HEK293T (cell line): ENCODE results near the gene GLI1.
"Not testable (repeated sequence)": the region's sequence is repeated elsewhere in the genome, so short reads cannot be mapped to it uniquely, and the experiment has no call there.

Experiments used
- CTCF ChIA-PET: fragments of 350-600 bp; formaldehyde crosslinking; extraction: SDS; loops from one replicate; lab custom pipeline; 2021; ENCODE audit warnings: antibody characterized with exemption, inconsistent platforms; lab: Yijun Ruan, JAX
- POLR2A ChIA-PET: fragments of 350-600 bp; formaldehyde crosslinking; extraction: SDS; loops from one replicate; lab custom pipeline; 2020; ENCODE audit warnings: antibody characterized with exemption, inconsistent platforms; lab: Yijun Ruan, JAX
- DNase-seq: peaks from one replicate; pipeline ENCODE4 v3.0.0; 2012; ENCODE audit warnings: mixed read lengths; ENCODE audit errors: extremely low spot score
- ARNT ChIP-seq: fragments of 450-650 bp; IDR thresholded peaks from 2 replicates; pipeline ENCODE4 v1.6.1; 2017; ENCODE audit warnings: mild to moderate bottlenecking
- BHLHE40 ChIP-seq: fragments of 450-650 bp; IDR thresholded peaks from 2 replicates; pipeline ENCODE4 v1.6.1; 2016; ENCODE audit warnings: mild to moderate bottlenecking, moderate library complexity, borderline replicate concordance
- CTBP1 ChIP-seq: fragments of 450-650 bp; IDR thresholded peaks from 2 replicates; pipeline ENCODE4 v1.6.1; 2016; ENCODE audit warnings: borderline replicate concordance
- ELF4 ChIP-seq: fragments of 450-650 bp; IDR thresholded peaks from 2 replicates; pipeline ENCODE4 v1.6.1; 2017; ENCODE audit warnings: antibody characterized with exemption
- FOXA1 ChIP-seq: fragments of 450-650 bp; IDR thresholded peaks from 2 replicates; pipeline ENCODE4 v1.6.1; 2016; ENCODE audit warnings: mild to moderate bottlenecking
- FOXK2 ChIP-seq: fragments of 450-650 bp; IDR thresholded peaks from 2 replicates; pipeline ENCODE4 v1.6.1; 2016; ENCODE audit warnings: mild to moderate bottlenecking
- FOXM1 ChIP-seq: fragments of 450-650 bp; IDR thresholded peaks from 2 replicates; pipeline ENCODE4 v1.6.1; 2017; ENCODE audit warnings: mild to moderate bottlenecking, borderline replicate concordance
- L3MBTL2 ChIP-seq: fragments of 450-650 bp; conservative IDR thresholded peaks from 2 replicates; pipeline ENCODE4 v1.6.1; 2016; ENCODE audit warnings: mild to moderate bottlenecking
- LEF1 ChIP-seq: fragments of 450-650 bp; IDR thresholded peaks from 2 replicates; pipeline ENCODE4 v1.6.1; 2017; ENCODE audit warnings: mild to moderate bottlenecking, borderline replicate concordance
- NFRKB ChIP-seq: fragments of 450-650 bp; IDR thresholded peaks from 2 replicates; pipeline ENCODE4 v1.6.1; 2016; ENCODE audit warnings: mild to moderate bottlenecking, moderate library complexity
- PKNOX1 ChIP-seq: fragments of 450-650 bp; IDR thresholded peaks from 2 replicates; pipeline ENCODE4 v1.6.1; 2016
- SP1 ChIP-seq: fragments of 450-650 bp; IDR thresholded peaks from 2 replicates; pipeline ENCODE4 v1.6.1; 2017
- SUZ12 ChIP-seq: fragments of 450-650 bp; IDR thresholded peaks from 2 replicates; pipeline ENCODE4 v1.6.1; 2016; ENCODE audit warnings: mild to moderate bottlenecking
- TARDBP ChIP-seq: fragments of 450-650 bp; IDR thresholded peaks from 2 replicates; pipeline ENCODE4 v1.6.1; 2016

GLI1 gene

GRCh38 chr12:57489157-57489641 lies 29.6 kb downstream of the GLI1 start:
- POLR2A ChIA-PET, result interaction anchor here (4.2 kb wide), 1 partner anchor 30 kb away, joined by 18 read pairs; the partner anchor contains the start of gene DDIT3
- no peak for DNase-seq
- TF ChIP-seq ARNT (no peak), SP1 (no peak), TARDBP (no peak), PKNOX1 (no peak), FOXM1 (no peak)
- CTCF ChIA-PET, result interaction anchor here (0.8 kb wide), 1 partner anchor 17 kb away, joined by 3 read pairs; no protein-coding TSS in a partner anchor

GRCh38 chr12:57490126-57490525 lies 30.5 kb downstream of the GLI1 start:
- no peak for DNase-seq
- ChIA-PET POLR2A (interaction anchor here (1.7 to 4.2 kb wide), 2 partner anchors 27 to 29 kb away, joined by 4 to 18 read pairs; partner anchors contain the start of gene DDIT3), CTCF (no interaction called here)
- TF ChIP-seq FOXM1 (no peak), NFRKB (no peak)

GRCh38 chr12:57491393-57492280 lies 32.1 kb downstream of the GLI1 start:
- ChIA-PET POLR2A (interaction anchor here (1.7 to 4.2 kb wide), 2 partner anchors 26 to 28 kb away, joined by 4 to 18 read pairs; partner anchors contain the start of gene DDIT3), CTCF (interaction anchor here (0.6 to 0.7 kb wide), 2 partner anchors 28 to 33 kb away, joined by 3 to 4 read pairs; no protein-coding TSS in a partner anchor)
- TF ChIP-seq PKNOX1, result 0 out of 2 replicates have a peak, but pooled peaks have one; percentile 34
- no peak for TF ChIP-seq ARNT
- TF ChIP-seq TARDBP, result no peak
- no peak for TF ChIP-seq LEF1
- no peak for DNase-seq

- DNase-seq, POLR2A ChIA-PET, CTCF ChIA-PET: not testable (repeated sequence)
Observed at GRCh38 chr12:57495051-57495701, 35.6 kb downstream of the GLI1 start.

GRCh38 chr12:57496822-57497221 lies 37.2 kb downstream of the GLI1 start:
- ChIA-PET CTCF (interaction anchor here (0.8 kb wide), 1 partner anchor 9 kb away, joined by 3 read pairs; no protein-coding TSS in a partner anchor), POLR2A (interaction anchor here (1.3 kb wide), 1 partner anchor 18 kb away, joined by 5 read pairs; no protein-coding TSS in a partner anchor)
- no peak for DNase-seq
- TF ChIP-seq CTBP1, result no peak
- no peak for TF ChIP-seq FOXK2
- no peak for TF ChIP-seq ARNT
- no peak for TF ChIP-seq L3MBTL2
- no peak for TF ChIP-seq SUZ12
- TF ChIP-seq ELF4, result no peak

- TF ChIP-seq SP1 (no peak), FOXK2 (no peak), PKNOX1 (no peak), SUZ12 (no peak), LEF1 (no peak), FOXA1 (no peak), CTBP1 (no peak), ARNT (no peak), BHLHE40 (no peak), NFRKB (no peak), L3MBTL2 (no peak)
- no peak for DNase-seq
- POLR2A ChIA-PET, result interaction anchor here (1.3 kb wide), 1 partner anchor 17 kb away, joined by 5 read pairs; no protein-coding TSS in a partner anchor
- CTCF ChIA-PET, result no interaction called here
Observed at GRCh38 chr12:57497223-57498131, 37.9 kb downstream of the GLI1 start.
